HG02973 (cell line): ENCODE measurements around the gene NRSN2.
"Not testable (repeated sequence)": the region's sequence is repeated elsewhere in the genome, so short reads cannot be mapped to it uniquely, and the experiment has no call there.

Source experiments
- ATAC-seq: cut with Tn5 transposase; IDR thresholded peaks from one replicate; pipeline ENCODE4 v1.9.1; 2021; ENCODE audit warnings: moderate library complexity; ENCODE audit not compliant: unreplicated experiment

The NRSN2 gene

DNA sequence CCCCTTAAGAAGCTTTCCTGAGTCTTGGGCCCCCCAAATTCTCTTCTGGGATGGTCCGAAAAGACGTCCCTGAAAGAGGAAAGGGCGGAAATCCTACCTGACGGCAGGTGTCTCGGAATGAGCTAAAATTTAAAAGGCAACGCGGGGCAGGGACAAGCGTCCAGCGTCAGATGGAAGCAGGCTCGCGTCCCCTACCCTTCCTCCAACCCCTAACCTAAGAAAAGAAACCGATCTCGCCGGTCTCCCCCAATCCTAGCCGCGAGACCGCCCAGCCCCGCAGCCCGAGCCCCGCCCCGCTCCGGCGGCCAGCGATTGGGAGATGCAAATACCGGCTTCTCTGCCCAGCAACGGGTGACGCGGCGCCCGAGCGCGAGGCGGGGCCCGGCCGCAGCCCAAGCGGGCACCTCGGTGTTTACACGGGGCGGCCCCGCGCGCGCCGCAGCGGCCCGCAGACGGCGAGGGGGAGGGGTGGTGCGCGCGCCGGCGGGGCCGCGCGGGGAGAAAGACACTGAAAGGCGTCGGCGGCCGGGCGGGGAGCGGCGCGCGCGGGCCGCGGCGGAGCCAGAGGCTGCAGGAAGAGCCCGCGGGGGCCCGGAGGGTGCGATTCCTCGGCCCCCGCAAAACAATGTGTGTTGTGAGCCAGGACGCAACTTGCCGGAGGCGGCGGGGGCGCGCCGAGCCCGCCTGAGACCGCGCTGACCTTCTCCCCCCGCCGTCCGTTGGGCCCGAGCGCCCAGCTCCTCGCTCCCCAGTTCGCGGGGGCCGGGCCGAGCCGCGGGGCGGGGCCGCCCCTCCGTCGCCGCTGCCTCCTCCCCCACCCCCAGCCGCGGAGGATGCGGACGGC, 21.6 kb upstream of the NRSN2 start, which contains the start of gene SOX12:
Gene SOX12, plus strand, starts transcription at position 508 of the 844 bp plus-strand sequence. CDS start 373 bp downstream, outside the sequence.
- peak; percentile 69 for ATAC-seq

DNA sequence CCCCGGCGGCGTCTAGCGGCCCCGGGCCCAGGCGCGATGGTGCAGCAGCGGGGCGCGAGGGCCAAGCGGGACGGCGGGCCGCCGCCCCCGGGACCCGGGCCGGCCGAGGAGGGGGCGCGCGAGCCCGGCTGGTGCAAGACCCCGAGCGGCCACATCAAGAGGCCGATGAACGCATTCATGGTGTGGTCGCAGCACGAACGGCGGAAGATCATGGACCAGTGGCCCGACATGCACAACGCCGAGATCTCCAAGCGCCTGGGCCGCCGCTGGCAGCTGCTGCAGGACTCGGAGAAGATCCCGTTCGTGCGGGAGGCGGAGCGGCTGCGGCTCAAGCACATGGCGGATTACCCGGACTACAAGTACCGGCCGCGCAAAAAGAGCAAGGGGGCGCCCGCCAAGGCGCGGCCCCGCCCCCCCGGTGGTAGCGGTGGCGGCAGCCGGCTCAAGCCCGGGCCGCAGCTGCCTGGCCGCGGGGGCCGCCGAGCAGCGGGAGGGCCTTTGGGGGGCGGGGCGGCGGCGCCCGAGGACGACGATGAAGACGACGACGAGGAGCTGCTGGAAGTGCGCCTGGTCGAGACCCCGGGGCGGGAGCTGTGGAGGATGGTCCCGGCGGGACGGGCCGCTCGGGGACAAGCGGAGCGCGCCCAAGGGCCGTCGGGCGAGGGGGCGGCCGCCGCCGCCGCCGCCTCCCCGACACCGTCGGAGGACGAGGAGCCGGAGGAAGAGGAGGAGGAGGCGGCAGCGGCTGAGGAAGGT, 20.8 kb upstream of the NRSN2 start:
- peak; percentile 12 for ATAC-seq

DNA sequence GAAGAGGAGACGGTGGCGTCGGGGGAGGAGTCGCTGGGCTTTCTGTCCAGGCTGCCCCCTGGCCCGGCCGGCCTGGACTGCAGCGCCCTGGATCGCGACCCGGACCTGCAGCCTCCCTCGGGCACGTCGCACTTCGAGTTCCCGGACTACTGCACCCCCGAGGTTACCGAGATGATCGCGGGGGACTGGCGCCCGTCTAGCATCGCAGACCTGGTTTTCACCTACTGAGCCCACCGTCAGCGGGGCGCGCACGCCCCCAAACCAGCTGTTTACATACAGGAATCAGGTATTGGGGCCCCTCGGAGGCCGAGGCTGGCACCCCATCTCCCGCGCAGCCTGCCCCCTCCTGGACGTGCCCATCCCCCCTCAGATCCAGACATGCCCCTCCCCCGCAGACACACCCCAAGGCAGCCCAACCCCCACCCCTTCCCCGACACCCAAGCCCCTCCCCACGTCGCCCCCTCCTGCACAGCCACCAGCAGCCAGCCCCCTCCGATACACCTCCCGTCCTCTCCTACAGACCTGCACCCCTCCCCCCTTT, 20.2 kb upstream of the NRSN2 start:
- no peak for ATAC-seq

DNA sequence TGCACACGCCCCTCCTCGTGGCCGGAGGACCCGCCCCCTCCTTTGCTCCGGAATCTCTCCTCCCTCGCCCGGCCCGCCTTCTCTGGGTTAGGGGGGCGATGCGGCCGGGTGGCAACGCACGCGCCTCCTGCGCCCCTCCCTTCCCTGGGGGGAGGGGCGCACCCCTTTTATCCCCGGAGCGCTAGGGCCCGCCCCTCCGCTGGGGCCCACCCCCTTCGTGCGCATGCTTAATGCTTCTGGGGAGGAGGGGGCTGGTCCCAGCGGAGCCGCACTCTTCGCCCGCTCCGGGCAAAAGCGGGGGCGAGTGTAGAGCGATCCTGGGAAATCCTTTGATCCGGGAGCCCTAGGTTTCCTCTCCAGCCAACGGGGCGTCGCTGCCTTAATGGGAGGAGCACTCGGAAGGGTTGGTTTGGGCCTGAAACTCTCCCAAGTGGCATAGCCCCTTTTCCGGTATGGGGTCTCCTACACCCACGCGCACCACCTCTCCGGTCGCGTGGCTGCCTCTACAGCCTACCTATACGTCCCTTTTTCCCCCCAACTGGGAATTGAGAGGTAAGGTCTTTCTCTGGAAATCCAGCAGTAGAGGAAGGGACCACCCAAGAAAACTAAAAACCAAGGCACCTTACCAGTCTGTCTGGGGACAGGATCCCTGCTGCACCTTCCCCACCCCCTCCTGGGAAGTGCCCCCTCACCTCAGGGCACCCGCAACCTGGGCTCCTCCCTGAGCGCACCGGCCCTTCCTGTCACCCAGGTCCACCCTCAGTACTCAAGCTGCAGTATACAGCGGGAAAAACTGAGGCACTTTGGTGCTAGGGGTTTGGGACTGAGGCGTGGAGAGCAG, 19.5 kb upstream of the NRSN2 start:
- ATAC-seq, result no peak

GRCh38 chr20:328027-328974, 18.6 kb upstream of the NRSN2 start:
- ATAC-seq, result no peak

- ATAC-seq, result no peak
Measured at GRCh38 chr20:328975-329695, 17.8 kb upstream of the NRSN2 start.

GRCh38 chr20:329851-330232, 17.1 kb upstream of the NRSN2 start:
- ATAC-seq, result no peak

GRCh38 chr20:330233-331149, 16.4 kb upstream of the NRSN2 start:
- ATAC-seq, result peak; percentile 35

DNA sequence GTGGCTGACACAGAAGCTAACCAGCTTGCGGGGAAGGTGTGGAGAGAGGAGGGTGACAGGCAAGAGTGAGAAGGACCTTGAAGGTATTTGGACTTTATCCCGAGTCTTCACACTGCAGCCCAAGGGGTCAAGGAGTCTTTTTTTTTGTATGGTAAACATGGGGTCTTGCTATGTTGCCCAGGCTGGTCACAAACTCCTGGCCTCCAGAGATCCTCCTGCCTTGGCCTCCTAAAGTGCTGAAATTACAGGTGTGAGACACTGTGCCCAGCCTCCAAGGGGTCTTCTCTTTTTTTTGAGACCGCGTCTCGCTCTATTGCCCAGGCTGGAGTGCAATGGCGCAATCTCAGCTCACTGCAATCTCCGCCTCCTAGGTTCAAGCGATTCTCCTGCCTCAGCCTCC, 12.3 kb upstream of the NRSN2 start:
- ATAC-seq, result no peak

DNA sequence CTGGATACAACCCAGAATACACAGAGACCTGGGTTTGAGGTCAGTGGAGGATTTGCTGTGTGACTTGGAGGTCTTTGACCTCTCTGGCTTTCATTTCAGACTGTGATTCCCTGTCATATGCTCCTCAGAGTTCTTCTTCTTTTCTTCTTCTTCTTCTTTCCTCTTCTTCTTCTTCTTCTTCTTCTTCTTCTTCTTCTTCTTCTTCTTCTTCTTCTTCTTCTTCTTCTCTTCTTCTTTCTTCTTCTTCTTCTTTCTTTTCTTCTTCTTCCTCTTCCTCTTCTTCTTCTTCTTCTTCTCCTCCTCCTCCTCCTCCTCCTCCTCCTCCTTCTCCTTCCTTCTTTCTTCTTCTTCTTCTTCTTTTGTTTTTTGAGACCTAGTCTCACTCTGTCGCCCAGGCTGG, 10.9 kb upstream of the NRSN2 start:
- not testable (repeated sequence) for ATAC-seq

DNA sequence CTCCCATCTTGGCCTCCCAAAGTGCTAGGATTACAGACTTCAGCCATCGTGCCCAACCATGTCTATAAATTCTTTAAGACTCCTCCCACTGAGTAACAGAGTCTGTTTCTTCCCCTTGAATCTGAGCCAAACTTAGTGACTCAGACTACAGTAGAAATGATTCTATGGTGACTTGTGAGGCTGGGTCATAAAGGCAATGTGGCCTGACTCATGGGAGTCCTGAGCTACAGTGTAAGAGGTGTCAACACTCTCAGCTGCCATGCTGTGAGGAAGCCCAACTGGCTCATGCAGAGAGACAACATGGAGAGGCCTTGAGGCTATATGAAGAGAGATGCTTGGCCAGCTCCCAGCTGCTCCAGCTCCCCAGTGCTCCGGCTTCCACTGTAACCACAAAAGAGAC, 5.2 kb upstream of the NRSN2 start:
- no peak for ATAC-seq

GRCh38 chr20:343107-343506, 3.8 kb upstream of the NRSN2 start:
- ATAC-seq, result no peak

- ATAC-seq, result no peak
Measured at GRCh38 chr20:346033-346639, 775 bp upstream of the NRSN2 start.

DNA sequence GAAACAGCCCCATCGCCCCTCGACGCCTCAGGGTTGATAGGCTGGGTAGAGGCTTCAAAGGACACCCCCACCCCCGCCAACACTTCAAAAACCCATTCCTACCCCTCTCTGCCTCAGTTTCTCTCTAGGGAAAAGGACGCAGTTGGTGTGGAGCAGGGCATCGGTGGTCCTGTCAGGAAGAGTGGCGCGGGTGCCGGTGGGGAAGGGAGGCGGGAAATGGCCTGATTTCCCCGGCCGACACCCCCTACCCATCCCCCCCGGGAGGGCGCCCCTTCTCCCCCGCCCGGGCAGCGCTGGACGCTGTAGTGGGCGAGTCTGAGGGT, 367 bp downstream of the NRSN2 start:
- ATAC-seq, result peak; percentile 3

GRCh38 chr20:347640-348484, 951 bp downstream of the NRSN2 start:
- ATAC-seq, result peak; percentile 67

DNA sequence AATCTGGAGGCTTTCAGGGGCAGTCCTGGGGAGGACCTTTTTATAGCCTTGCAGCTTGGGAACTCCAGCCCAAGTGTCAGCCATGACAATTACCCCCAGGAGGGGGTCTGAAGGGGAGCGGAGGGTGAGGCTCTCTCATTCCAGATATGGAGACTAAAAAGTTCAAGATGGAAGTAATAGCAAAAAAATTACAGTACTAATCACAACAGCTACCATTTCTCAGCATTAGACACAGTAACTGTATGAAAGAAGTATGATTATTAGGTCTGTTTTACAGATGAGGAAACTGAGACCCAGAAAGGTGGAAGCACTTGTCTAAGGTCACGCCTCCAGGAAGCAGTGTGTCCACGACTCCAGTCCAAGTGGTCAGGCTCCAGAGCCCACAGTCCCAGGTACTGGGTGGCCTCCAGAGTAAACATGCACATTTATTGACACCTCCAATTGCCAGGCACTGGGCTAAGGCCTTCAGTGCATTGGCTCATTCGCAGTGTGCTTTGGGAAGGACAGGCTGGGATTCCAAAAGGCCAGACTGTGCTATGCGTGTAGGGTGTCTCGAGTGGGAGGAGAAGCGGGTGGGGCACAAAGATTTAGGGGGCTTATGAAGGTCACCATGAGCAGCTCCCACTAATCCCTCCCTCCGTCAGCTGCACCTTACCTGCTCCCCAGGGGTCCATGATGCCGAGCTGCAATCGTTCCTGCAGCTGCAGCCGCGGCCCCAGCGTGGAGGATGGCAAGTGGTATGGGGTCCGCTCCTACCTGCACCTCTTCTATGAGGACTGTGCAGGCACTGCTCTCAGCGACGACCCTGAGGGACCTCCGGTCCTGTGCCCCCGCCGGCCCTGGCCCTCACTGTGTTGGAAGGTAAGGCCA, 2.3 kb downstream of the NRSN2 start:
- ATAC-seq, result no peak
